ENCODE data around the gene SMCO4. TPM values are rescaled to one million over a fixed set of nuclear protein-coding genes. Genes with fewer than 3 reads are reported as not detected.

The SMCO4 gene
- total RNA-seq, 1 donor from 2014 or later, result 40.0 TPM

DNA sequence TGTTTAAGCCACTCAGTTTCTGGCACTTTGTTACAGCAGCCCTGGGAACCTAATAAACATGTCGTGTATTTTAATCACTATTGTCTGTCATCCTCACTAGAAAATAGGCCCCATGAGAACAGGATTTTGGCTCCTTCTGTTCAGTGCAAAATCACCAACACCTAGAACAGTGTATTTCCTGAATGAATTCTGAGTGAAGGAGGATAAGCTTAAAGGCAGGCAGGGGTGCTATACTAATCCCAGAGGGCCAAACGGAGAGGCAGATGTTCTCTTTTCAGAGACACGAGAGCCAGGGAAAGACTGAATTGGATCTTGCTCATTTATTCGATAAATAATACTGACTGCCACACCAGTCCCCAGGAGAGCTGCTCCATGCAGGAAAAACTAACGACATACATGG, 10.4 kb downstream of the SMCO4 start:
- intact Hi-C loops (cut with DNase I), result no loop called here
- no peak for DNase-seq (ENCODE audit: low spot score)

- DNase-seq (ENCODE audit: low spot score), result no peak
- intact Hi-C loops (cut with DNase I), result no loop called here
Observed at GRCh38 chr11:93532281-93532789, 10.9 kb downstream of the SMCO4 start.

DNA sequence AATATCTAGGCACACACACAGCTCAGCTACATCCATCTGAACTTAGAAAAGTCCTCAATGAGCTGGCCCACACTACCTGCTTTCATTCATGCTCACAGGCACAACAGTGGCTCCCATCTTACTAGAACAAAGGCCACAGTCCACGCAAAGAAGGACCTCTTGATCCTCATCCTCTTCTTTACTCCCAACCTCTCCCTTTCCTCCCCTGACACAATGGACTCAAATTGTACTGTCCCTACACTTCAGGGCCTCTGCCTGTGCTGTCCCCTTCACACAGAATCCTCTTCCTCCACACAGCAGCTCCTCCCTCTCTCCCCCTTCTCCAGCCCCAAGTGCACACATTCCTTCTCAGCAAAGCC, 12.7 kb downstream of the SMCO4 start:
- intact Hi-C loops (cut with DNase I), result no loop called here
- DNase-seq (ENCODE audit: low spot score), result no peak

DNA sequence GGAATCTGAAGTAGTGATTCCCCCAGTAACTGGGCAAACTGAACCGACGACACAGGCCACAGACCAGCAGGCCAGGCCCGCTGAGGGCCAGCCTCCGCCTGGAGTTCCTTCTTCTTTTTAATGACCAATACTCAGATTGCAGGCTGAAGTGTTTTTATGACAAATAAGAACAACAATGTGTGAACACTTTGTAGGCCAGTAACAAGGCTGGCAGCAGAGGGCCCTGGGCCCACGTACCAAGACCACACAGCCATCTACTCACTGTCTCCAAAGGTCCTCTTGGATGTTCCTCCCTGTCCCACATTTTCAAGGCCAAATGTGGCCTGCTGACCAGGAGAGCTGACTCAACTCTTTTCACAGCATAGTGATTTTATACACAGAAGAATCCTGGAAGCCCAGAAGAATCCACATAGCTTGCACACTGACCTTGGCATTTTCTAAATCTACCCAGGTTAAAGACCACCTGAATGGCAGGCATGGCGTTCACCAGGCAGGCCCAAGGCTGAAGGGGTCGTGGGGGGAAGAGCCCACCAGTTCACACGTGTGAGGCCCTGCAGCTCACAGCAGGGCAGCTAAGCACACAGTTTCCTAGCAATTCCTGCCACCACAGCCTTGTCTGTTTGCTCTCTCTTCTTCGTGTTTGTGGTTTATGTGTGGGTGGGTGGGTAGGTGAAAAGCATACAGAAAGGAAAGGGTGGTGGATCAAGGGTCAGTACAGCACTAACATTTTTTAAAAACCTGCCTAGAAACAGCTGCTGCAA, 13.3 kb downstream of the SMCO4 start:
- intact Hi-C loops (cut with DNase I), result loop anchor here (5.0 kb wide), 1 partner anchor 48 kb away; no protein-coding TSS in a partner anchor

DNA sequence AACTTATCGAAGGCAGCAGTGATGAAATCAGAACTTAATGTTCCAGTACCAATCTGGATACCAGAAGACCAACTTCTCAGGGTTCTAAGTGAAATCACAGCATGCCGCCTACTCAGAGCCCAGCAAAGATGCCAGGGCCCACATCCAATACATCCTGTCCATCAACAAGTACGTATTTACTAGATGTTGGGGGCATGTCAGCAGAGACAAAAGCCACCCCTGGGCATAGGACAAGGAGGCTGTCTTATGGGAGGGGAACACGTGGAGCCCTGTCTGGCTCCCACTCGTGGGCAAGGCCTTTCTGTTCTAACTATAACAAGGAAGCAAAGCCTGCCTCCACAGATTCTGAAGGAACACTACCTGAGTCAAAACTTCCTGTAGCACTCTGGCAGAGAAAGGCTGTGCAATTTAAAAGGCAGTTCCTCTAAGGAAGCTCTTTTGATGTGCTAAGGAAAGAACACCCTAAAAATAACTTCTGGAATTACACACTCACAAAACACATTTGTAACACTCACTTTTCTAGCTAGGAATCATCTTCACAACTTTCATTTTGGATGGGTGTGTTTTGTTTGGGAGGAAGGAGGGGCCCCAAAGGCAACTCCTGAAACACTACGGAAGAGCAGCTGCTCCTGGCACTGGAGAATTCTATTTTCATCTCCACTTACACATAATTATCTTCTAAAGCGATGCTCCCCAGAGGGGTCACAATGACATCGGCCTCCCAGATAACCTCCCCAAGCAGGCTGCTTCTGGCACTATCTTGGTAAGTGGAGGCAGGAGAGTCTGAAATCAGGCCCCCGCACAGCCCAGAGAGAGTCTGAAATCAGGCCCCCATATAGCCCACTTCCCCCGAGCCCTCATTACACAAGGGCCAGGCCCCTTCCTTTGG, 14.2 kb downstream of the SMCO4 start:
- intact Hi-C loops (cut with DNase I), result loop anchor here (5.0 kb wide), 1 partner anchor 47 kb away; no protein-coding TSS in a partner anchor
- DNase-seq (ENCODE audit: low spot score), result no peak

More for the DNA sequence above, 13.3 kb downstream of the SMCO4 start:
- DNase-seq (ENCODE audit: low spot score), result no peak

- no peak for DNase-seq (ENCODE audit: low spot score)
- intact Hi-C loops (cut with DNase I), result loop anchor here (5.0 kb wide), 1 partner anchor 46 kb away; no protein-coding TSS in a partner anchor
Observed at GRCh38 chr11:93528252-93528651, 14.9 kb downstream of the SMCO4 start.

- DNase-seq (ENCODE audit: low spot score), result no peak
- intact Hi-C loops (cut with DNase I), result loop anchor here (5.0 kb wide), 1 partner anchor 45 kb away; no protein-coding TSS in a partner anchor
Observed at GRCh38 chr11:93526641-93527583, 16.3 kb downstream of the SMCO4 start.

DNA sequence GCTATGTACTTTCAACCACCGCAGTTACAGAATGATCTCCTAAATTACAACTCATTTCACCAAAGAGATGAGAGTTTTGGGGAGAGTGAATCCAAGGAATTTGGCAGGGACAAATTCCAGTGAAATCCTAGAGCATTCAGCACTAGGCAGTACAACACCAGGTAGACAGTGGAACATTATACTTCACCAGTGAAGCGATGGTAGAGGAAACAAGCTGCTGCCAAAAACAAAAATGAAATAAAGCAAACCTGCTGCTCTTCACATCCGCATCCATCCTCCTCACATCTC, 16.9 kb downstream of the SMCO4 start:
- intact Hi-C loops (cut with DNase I), result loop anchor here (5.0 kb wide), 1 partner anchor 44 kb away; no protein-coding TSS in a partner anchor
- DNase-seq (ENCODE audit: low spot score), result no peak

- no peak for DNase-seq (ENCODE audit: low spot score)
- intact Hi-C loops (cut with DNase I), result loop anchor here (5.0 kb wide), 1 partner anchor 43 kb away; no protein-coding TSS in a partner anchor
Observed at GRCh38 chr11:93525601-93526345, 17.4 kb downstream of the SMCO4 start.

GRCh38 chr11:93524858-93525257, 18.3 kb downstream of the SMCO4 start:
- intact Hi-C loops (cut with DNase I), result loop anchor here (5.0 kb wide), 1 partner anchor 43 kb away; no protein-coding TSS in a partner anchor
- DNase-seq (ENCODE audit: low spot score), result no peak

GRCh38 chr11:93524173-93524536, 19.0 kb downstream of the SMCO4 start:
- intact Hi-C loops (cut with DNase I), result no loop called here
- DNase-seq (ENCODE audit: low spot score), result no peak

- intact Hi-C loops (cut with DNase I), result no loop called here
- DNase-seq (ENCODE audit: low spot score), result no peak
Observed at GRCh38 chr11:93520726-93521509, 22.3 kb downstream of the SMCO4 start.

- intact Hi-C loops (cut with DNase I), result no loop called here
- DNase-seq (ENCODE audit: low spot score), result no peak
Observed at GRCh38 chr11:93519179-93519578, 24.0 kb downstream of the SMCO4 start.

DNA sequence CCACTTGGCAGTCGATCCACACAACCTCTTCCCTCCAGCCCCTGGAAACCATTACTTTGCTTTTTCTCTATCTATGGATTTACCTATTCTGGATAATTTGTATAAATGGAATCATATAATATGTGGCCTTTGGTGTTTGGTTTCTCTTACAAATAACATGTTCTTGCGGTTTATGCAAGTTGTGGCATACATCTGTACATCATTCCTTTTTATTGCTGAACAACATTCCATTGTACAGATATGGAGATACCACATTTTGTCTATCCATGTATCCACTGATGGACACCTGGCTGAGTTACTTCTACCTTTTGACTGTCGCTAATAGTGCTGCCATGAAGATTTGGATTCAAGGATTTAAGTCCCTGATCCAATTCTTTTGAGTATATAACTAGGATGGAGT, 25.1 kb downstream of the SMCO4 start:
- DNase-seq (ENCODE audit: low spot score), result no peak

DNA sequence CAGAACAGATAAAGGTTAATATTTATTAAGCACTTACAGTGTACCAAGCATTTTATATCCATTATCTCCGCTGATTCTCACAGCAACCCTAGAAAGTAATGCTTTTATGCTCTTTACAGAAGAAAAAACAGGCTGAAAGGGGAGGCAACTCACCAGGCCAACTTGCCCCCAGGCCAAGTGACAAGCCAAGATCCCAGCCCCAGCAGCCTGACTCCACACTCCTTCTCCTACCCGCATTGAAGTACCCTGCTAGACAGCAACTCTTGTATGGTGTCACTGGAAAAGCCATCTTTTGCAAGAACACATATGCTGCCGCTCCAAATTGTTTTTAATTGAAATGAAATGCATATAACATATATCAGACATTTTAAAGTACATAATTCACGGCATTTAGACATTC, 25.6 kb downstream of the SMCO4 start:
- no peak for DNase-seq (ENCODE audit: low spot score)
- intact Hi-C loops (cut with DNase I), result no loop called here

More for the DNA sequence above, 25.1 kb downstream of the SMCO4 start:
- intact Hi-C loops (cut with DNase I), result no loop called here

DNA sequence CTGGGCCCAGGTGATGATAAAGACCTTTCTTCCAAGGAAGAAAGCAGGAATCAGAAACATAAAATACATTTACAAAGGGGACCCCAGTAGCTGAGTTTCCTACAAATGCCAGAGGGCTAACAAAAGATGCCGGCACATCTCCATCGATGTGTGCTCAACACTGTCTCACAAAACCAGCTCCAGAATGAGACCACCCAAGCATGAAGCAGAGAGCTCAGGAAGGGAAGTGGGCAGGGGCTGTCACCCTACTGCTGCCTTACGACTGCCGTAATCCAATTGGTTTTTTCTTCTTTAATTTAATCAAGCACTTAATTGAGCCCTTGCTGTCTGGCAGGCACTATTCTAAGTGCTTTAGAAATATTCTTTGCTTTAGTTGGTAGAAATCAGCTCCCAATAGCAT, 26.1 kb downstream of the SMCO4 start:
- intact Hi-C loops (cut with DNase I), result no loop called here
- DNase-seq (ENCODE audit: low spot score), result no peak

- no peak for DNase-seq (ENCODE audit: low spot score)
- intact Hi-C loops (cut with DNase I), result no loop called here
Observed at GRCh38 chr11:93515441-93516025, 27.7 kb downstream of the SMCO4 start.

DNA sequence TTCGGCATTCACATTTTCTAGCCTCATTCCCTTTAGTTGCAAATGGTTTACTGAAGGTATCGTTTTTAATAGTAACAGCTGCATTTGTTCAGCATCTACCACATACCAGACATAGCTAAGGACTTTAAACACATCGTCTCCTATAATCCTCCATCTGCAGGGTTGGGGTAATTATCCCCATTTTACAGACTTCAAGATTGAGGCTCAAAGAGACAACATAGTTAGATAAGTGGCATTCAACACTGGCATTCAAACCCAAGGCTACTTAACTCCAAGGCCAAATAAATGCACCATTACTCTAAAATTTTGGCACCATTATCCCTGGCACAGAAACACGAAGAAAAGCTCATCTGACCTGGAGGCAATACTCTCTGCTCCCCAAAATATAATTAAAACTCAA, 28.5 kb downstream of the SMCO4 start:
- intact Hi-C loops (cut with DNase I), result no loop called here
- no peak for DNase-seq (ENCODE audit: low spot score)
